K562 (cell line): Measurements from ENCODE around the gene DDIT3. TPM values are rescaled to one million over a fixed set of nuclear protein-coding genes. Genes with fewer than 3 reads are reported as not detected.

ENCODE experiments used
- DDX20 ChIP-seq: fragments of 450-650 bp; IDR thresholded peaks from 2 replicates; pipeline ENCODE4 v1.6.1; 2016; ENCODE audit warnings: missing genetic modification characterization, low read depth, mild to moderate bottlenecking, missing compliant biosample characterization, moderate library complexity
- MTA1 ChIP-seq: fragments of 450-650 bp; IDR thresholded peaks from 2 replicates; pipeline ENCODE4 v1.6.1; 2017; ENCODE audit warnings: borderline replicate concordance
- NONO ChIP-seq, 2 experiments: fragments of 200-400 bp in 1 of 2; fragments of 450-650 bp in 1 of 2; formaldehyde crosslinking in 1 of 2; IDR thresholded peaks; 2 replicates each; pipeline ENCODE4 v1.6.1; 2017; ENCODE audit warnings: low read depth in 2 of 2, mild to moderate bottlenecking in 2 of 2, moderate library complexity in 2 of 2, low read length in 1 of 2
- POLR2AphosphoS5 ChIP-seq: IDR thresholded peaks from 2 replicates; pipeline ENCODE4 v1.6.1; 2011; ENCODE audit warnings: mild to moderate bottlenecking, low read depth, low read length, moderate library complexity; ENCODE audit not compliant: control insufficient read depth, insufficient read depth
- POLR2B ChIP-seq: fragments of 450-650 bp; IDR thresholded peaks from 2 replicates; pipeline ENCODE4 v1.6.1; 2018; ENCODE audit warnings: low read depth; ENCODE audit not compliant: partially characterized antibody
- SP1 ChIP-seq: sonication (generic); formaldehyde crosslinking; IDR thresholded peaks from 2 replicates; pipeline ENCODE4 v1.8.1; 2022; ENCODE audit warnings: mild to moderate bottlenecking, missing genetic modification reagents
- SPI1 ChIP-seq: IDR thresholded peaks from 2 replicates; pipeline ENCODE4 v1.6.1; 2011; ENCODE audit warnings: low read depth, low read length, control low read depth, borderline replicate concordance
- ZKSCAN8 ChIP-seq: fragments of 200-800 bp; sonication (Bioruptor generic); IDR thresholded peaks from 2 replicates; pipeline ENCODE4 v1.6.1; 2016; ENCODE audit warnings: missing genetic modification characterization, missing compliant biosample characterization
- ZNF695 ChIP-seq: fragments of 450-650 bp; formaldehyde crosslinking; IDR thresholded peaks from 2 replicates; pipeline ENCODE4 v1.4.0; 2020; ENCODE audit warnings: mild to moderate bottlenecking, moderate library complexity
- polyA plus RNA-seq, 8 experiments: library from polyadenylated mRNA; depleted of rRNA in 4 of 8; stranded (reverse) in 5 of 8; unstranded in 3 of 8; fragments of >200 nt; fragmentation: Nextera tagmentation in 2 of 8; fragmentation: Illumina TruSeq in 1 of 8; extraction: Ambion mirVana in 2 of 8; extraction: Trizol in 1 of 8; gene quantifications; 2 replicates each; pipeline versions ENCODE4 v1.2.1 to v1.2.3, GENCODE V29; 2011 to 2014; ENCODE audit warnings: inconsistent platforms in 1 of 8, missing spikeins in 1 of 8
- total RNA-seq, 7 experiments: library from RNA; depleted of rRNA in 6 of 7; stranded (reverse); fragments of >200 nt in 6 of 7; fragmentation: Illumina TruSeq in 2 of 7; extraction: Trizol in 2 of 7; gene quantifications; 2 replicates each; pipeline versions ENCODE4 v1.2.1 to v1.2.3, GENCODE V29; 2011 to 2021; ENCODE audit warnings: low replicate concordance in 1 of 7
- TF ChIP-seq, protein P1 (sequence below), 2 experiments: fragments of 450-650 bp; IDR thresholded peaks; 2 replicates each; pipeline ENCODE4 v1.6.1; 2018; ENCODE audit warnings: mild to moderate bottlenecking in 2 of 2, low read depth in 1 of 2; ENCODE audit not compliant: partially characterized antibody in 2 of 2
- TF ChIP-seq, protein P2 (sequence below): fragments of 250-450 bp; sonication (Bioruptor Pico); IDR thresholded peaks from 2 replicates; pipeline ENCODE4 v1.4.0; 2020; ENCODE audit warnings: mild to moderate bottlenecking, moderate library complexity
- TF ChIP-seq, protein P3 (sequence below): fragments of 450-650 bp; formaldehyde crosslinking; IDR thresholded peaks from 2 replicates; pipeline ENCODE4 v1.4.0; 2022; ENCODE audit warnings: missing genetic modification characterization
- TF ChIP-seq, protein P4 (sequence below): fragments of 250-450 bp; sonication (Bioruptor Pico); IDR thresholded peaks from 2 replicates; pipeline ENCODE4 v1.5.0; 2021; ENCODE audit warnings: mild to moderate bottlenecking, moderate library complexity
- TF ChIP-seq, protein P5 (sequence below): sonication (generic); formaldehyde crosslinking; IDR thresholded peaks from 2 replicates; pipeline ENCODE4 v1.4.0; 2020; ENCODE audit warnings: mild to moderate bottlenecking, missing genetic modification reagents

DDIT3 gene
- total and polyA plus RNA-seq, 9 of the 15 experiments (the other 6 are each of a cell fraction or from before 2014, with no cell fraction given), result 59.1 to 272 (median 89.9) TPM

DNA sequence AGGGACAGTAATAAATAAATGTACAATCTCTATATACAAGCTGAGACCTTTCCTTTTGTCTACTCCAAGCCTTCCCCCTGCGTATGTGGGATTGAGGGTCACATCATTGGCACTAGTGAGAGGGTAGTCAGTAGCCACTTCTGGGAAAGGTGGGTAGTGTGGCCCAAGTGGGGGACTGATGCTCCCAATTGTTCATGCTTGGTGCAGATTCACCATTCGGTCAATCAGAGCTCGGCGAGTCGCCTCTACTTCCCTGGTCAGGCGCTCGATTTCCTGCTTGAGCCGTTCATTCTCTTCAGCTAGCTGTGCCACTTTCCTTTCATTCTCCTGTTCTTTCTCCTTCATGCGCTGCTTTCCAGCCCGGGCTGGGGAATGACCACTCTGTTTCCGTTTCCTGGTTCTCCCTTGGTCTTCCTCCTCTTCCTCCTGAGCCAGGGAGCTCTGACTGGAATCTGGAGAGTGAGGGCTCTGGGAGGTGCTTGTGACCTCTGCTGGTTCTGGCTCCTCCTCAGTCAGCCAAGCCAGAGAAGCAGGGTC, 3.6 kb downstream of the DDIT3 start (continued):
- TF ChIP-seq SP1 (CRISPR knock-in tag), result peak; percentile 62; the same call in 1 of the 2 replicates
- TF ChIP-seq, protein P1, sequence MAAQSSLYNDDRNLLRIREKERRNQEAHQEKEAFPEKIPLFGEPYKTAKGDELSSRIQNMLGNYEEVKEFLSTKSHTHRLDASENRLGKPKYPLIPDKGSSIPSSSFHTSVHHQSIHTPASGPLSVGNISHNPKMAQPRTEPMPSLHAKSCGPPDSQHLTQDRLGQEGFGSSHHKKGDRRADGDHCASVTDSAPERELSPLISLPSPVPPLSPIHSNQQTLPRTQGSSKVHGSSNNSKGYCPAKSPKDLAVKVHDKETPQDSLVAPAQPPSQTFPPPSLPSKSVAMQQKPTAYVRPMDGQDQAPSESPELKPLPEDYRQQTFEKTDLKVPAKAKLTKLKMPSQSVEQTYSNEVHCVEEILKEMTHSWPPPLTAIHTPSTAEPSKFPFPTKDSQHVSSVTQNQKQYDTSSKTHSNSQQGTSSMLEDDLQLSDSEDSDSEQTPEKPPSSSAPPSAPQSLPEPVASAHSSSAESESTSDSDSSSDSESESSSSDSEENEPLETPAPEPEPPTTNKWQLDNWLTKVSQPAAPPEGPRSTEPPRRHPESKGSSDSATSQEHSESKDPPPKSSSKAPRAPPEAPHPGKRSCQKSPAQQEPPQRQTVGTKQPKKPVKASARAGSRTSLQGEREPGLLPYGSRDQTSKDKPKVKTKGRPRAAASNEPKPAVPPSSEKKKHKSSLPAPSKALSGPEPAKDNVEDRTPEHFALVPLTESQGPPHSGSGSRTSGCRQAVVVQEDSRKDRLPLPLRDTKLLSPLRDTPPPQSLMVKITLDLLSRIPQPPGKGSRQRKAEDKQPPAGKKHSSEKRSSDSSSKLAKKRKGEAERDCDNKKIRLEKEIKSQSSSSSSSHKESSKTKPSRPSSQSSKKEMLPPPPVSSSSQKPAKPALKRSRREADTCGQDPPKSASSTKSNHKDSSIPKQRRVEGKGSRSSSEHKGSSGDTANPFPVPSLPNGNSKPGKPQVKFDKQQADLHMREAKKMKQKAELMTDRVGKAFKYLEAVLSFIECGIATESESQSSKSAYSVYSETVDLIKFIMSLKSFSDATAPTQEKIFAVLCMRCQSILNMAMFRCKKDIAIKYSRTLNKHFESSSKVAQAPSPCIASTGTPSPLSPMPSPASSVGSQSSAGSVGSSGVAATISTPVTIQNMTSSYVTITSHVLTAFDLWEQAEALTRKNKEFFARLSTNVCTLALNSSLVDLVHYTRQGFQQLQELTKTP (IDR thresholded peaks at IDR 0.05; ENCODE audit: low read depth in 1 of 2, partially characterized antibody in 2 of 2), result peak in 1 of 2 experiments; percentile 40
- TF ChIP-seq ZKSCAN8 (CRISPR knock-in tag), result 0 out of 2 replicates have a peak, but pooled peaks have one; percentile 33
- TF ChIP-seq NONO (IDR thresholded peaks at IDR 0.05; ENCODE audit: low read depth in 2 of 2, low read length in 1 of 2), result no peak
- TF ChIP-seq, protein P2, sequence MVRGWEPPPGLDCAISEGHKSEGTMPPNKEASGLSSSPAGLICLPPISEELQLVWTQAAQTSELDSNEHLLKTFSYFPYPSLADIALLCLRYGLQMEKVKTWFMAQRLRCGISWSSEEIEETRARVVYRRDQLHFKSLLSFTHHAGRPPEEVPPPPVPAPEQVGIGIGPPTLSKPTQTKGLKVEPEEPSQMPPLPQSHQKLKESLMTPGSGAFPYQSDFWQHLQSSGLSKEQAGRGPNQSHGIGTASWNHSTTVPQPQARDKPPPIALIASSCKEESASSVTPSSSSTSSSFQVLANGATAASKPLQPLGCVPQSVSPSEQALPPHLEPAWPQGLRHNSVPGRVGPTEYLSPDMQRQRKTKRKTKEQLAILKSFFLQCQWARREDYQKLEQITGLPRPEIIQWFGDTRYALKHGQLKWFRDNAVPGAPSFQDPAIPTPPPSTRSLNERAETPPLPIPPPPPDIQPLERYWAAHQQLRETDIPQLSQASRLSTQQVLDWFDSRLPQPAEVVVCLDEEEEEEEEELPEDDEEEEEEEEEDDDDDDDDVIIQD (CRISPR knock-in tag), result no peak
- TF ChIP-seq MTA1, result no peak
- TF ChIP-seq, protein P3, sequence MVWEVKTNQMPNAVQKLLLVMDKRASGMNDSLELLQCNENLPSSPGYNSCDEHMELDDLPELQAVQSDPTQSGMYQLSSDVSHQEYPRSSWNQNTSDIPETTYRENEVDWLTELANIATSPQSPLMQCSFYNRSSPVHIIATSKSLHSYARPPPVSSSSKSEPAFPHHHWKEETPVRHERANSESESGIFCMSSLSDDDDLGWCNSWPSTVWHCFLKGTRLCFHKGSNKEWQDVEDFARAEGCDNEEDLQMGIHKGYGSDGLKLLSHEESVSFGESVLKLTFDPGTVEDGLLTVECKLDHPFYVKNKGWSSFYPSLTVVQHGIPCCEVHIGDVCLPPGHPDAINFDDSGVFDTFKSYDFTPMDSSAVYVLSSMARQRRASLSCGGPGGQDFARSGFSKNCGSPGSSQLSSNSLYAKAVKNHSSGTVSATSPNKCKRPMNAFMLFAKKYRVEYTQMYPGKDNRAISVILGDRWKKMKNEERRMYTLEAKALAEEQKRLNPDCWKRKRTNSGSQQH (CRISPR knock-in tag), result no peak
- TF ChIP-seq POLR2B, result no peak
- TF ChIP-seq POLR2AphosphoS5, result peak; percentile 27; the same call in 1 of the 2 replicates
- TF ChIP-seq, protein P4, sequence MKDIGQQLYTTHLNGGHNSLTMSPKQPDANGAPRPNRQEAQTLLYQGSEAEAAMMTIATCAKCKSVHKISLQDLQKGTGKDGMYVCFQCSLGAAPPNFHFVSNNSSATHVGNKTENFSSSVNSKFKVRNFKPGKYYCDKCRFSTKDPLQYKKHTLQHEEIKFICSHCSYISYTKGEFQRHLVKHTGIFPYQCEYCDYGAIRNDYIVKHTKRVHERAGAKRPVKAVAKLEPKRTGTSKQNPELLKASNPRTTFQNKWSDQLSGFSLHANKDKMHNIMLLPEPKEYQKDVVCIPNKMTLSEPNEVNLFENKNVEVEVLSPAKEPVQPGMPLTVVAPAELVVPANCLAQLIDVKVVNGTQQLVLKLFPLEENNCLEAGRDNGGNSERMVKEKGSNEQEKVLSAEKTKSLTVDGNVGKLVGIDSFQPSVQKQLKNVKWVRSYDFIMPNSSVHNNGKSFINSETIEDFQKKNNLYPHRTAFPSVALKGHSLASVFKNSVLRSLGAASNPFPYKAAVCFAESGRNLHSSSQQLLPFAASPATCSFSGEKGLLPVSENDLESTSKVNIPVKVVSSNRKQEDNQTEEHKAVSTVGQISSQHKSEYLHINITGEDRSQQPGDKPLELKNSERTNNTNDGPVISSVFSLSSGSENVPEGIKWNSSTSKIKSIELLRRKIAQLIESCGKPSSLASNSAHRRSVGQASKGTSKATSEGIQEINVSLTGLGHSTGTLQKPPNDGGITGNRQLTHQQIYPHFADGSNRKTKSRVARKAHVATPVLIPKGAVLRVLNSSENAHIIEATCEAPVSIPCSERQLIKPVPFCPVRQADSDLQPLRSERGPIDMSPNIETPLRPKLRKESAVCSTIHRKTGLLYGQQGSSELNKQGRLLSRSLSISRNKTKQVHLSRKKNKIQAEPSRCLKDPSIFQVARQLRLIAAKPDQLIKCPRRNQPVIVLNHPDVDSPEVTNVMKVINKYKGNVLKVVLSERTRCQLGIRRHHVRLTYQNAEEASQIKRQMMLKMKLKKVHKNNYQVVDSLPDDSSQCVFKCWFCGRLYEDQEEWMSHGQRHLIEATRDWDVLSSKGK (CRISPR knock-in tag), result no peak
- no peak for TF ChIP-seq SPI1
- TF ChIP-seq, protein P5, sequence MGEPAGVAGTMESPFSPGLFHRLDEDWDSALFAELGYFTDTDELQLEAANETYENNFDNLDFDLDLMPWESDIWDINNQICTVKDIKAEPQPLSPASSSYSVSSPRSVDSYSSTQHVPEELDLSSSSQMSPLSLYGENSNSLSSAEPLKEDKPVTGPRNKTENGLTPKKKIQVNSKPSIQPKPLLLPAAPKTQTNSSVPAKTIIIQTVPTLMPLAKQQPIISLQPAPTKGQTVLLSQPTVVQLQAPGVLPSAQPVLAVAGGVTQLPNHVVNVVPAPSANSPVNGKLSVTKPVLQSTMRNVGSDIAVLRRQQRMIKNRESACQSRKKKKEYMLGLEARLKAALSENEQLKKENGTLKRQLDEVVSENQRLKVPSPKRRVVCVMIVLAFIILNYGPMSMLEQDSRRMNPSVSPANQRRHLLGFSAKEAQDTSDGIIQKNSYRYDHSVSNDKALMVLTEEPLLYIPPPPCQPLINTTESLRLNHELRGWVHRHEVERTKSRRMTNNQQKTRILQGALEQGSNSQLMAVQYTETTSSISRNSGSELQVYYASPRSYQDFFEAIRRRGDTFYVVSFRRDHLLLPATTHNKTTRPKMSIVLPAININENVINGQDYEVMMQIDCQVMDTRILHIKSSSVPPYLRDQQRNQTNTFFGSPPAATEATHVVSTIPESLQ (CRISPR knock-in tag), result no peak
- no peak for TF ChIP-seq DDX20
- TF ChIP-seq ZNF695 (CRISPR knock-in tag), result no peak
